Ovary (tissue), 9 donors: Measurements from ENCODE around the gene ZNF277. TPM values are rescaled to one million over a fixed set of nuclear protein-coding genes. Genes with fewer than 3 reads are reported as not detected.
"Not testable (repeated sequence)": the region's sequence is repeated elsewhere in the genome, so short reads cannot be mapped to it uniquely, and the experiment has no call there.

Source experiments
- DNase-seq, 5 donors: peaks; one replicate each; pipeline ENCODE4 v3.0.0-alpha.2; 2019 to 2020
- H3K27ac ChIP-seq, 2 donors: fragments of 200-600 bp; one replicate each; pipeline versions ENCODE4 v1.5.1 to v1.8.0; 2019 to 2022
- H3K27me3 ChIP-seq: fragments of 200-600 bp; one replicate; pipeline ENCODE4 v1.8.0; 2022
- H3K36me3 ChIP-seq: fragments of 200-600 bp; sonication (generic); one replicate; pipeline ENCODE4 v1.5.1; 2019
- H3K4me1 ChIP-seq: one replicate; pipeline ENCODE4 v1.8.1; 2013; ENCODE audit warnings: mild to moderate bottlenecking, moderate library complexity; ENCODE audit not compliant: insufficient read depth
- H3K4me3 ChIP-seq: fragments of 200-600 bp; sonication (generic); one replicate; pipeline ENCODE4 v1.5.1; 2017
- H3K9me3 ChIP-seq, 2 donors: fragments of 200-600 bp in 1 of 2; sonication (generic) in 1 of 2; one replicate each; pipeline versions ENCODE4 v1.5.1 to v1.8.1; 2013 to 2019; ENCODE audit warnings: mild to moderate bottlenecking in 1 of 2, moderate library complexity in 1 of 2
- EP300 ChIP-seq: sonication (generic); formaldehyde crosslinking; IDR thresholded peaks from one replicate; pipeline ENCODE4 v1.6.1; 2017; ENCODE audit warnings: antibody characterized with exemption
- POLR2A ChIP-seq: fragments of 450-650 bp; IDR thresholded peaks from one replicate; pipeline ENCODE4 v1.6.1; 2017; ENCODE audit warnings: antibody characterized with exemption, mild to moderate bottlenecking, moderate library complexity
- WGBS, 3 donors: extraction: QIAGEN DNeasy Blood & Tissue Kit in 1 of 3; methylation state at CpG; one replicate each; pipeline versions ENCODE4 v1.1.5 to v1.1.7; 2013 to 2017; 5-methylcytosine and 5-hydroxymethylcytosine counted together
- intact Hi-C, 4 donors: fragments of 100-400 bp; cut with DNase I; formaldehyde crosslinking; loops; one replicate each; pipeline versions ENCODE4 v1.11.0 to v1.15.1; 2022 to 2023
- polyA plus RNA-seq, 2 donors: library from polyadenylated mRNA; stranded (reverse); fragments of 200-250 nt in 1 of 2; fragments of 350-450 nt in 1 of 2; fragmentation: Illumina TruSeq in 1 of 2; extraction: RNeasy Lipid Tissue Mini Kit (QIAGEN cat#74804) in 1 of 2; gene quantifications; one replicate each; pipeline ENCODE4 v1.2.3, GENCODE V29; 2013 to 2014
- total RNA-seq, 7 donors: library from RNA; depleted of rRNA in 2 of 7; stranded (reverse); fragments of >200 nt in 2 of 7; fragmentation: NEBNext Ultra II Directional in 3 of 7; extraction: Animal tissue kit (Norgen Biotek cat#: 25700) in 3 of 7; gene quantifications; one replicate each; pipeline versions ENCODE4 v1.1.0 to v1.2.4, GENCODE V29; 2016 to 2023
- TF ChIP-seq, protein P1 (sequence below), 3 donors: fragments of 450-650 bp in 2 of 3; fragments of 200-600 bp in 1 of 3; IDR thresholded peaks; one replicate each; pipeline versions ENCODE4 v1.5.1 to v1.8.0; 2016 to 2022; ENCODE audit warnings: antibody characterized with exemption in 3 of 3, mild to moderate bottlenecking in 1 of 3
- donor health status: DM: no; HTN: no; CAD: no; lungs with moderate emphysema.
- donor health status: DM: no; HTN: no; CAD: no.
- donor health status: Bipolar disorder and iron deficiency.
- donor health status: DM: yes; HTN: yes; CAD: no.
- donor health status: DM: no; HTN: no; CAD: no.
- donor health status: DM: yes; HTN: yes; CAD: no.

ZNF277 gene
- total and polyA plus RNA-seq, 9 donors, result 16.4 to 27.3 (median 21.2) TPM

DNA sequence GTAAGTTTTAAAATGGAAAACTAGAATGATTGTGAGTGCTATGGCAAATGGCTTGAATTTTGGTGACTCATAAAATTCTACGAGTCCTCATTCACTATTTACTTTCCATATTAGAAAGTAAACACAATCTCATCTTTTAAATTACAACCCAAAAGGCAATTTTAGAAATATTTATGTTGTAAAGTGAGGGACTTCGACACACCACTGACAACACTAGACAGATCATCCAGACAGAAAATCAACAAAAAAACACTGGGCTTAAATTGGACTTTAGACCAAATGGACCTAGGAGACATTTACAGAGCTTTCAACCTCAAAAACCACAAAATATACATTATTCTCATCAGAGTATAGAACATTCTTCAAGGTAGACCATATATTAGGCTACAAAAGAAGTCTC is 30.1 kb downstream of the ZNF277 start:
- DNase-seq, result no peak
- intact Hi-C loops, result no loop called here
- H3K4me1 ChIP-seq, result no peaks in the 10 kb centered on the region
- TF ChIP-seq, protein P1, sequence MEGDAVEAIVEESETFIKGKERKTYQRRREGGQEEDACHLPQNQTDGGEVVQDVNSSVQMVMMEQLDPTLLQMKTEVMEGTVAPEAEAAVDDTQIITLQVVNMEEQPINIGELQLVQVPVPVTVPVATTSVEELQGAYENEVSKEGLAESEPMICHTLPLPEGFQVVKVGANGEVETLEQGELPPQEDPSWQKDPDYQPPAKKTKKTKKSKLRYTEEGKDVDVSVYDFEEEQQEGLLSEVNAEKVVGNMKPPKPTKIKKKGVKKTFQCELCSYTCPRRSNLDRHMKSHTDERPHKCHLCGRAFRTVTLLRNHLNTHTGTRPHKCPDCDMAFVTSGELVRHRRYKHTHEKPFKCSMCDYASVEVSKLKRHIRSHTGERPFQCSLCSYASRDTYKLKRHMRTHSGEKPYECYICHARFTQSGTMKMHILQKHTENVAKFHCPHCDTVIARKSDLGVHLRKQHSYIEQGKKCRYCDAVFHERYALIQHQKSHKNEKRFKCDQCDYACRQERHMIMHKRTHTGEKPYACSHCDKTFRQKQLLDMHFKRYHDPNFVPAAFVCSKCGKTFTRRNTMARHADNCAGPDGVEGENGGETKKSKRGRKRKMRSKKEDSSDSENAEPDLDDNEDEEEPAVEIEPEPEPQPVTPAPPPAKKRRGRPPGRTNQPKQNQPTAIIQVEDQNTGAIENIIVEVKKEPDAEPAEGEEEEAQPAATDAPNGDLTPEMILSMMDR (IDR thresholded peaks at IDR 0.05), result no peak
- TF ChIP-seq POLR2A (no peak), EP300 (no peak)
- no peak overlapping the region for H3K4me3 ChIP-seq
- H3K9me3 ChIP-seq, result no peaks in the 10 kb centered on the region
- H3K27ac ChIP-seq, result no peak overlapping the region
- no peaks in the 10 kb centered on the region for H3K36me3 ChIP-seq
- no peaks in the 10 kb centered on the region for H3K27me3 ChIP-seq
- 96 to 100% (median 97%) methylated on average over 2 of the region's 2 CpGs for WGBS, 3 donors

DNA sequence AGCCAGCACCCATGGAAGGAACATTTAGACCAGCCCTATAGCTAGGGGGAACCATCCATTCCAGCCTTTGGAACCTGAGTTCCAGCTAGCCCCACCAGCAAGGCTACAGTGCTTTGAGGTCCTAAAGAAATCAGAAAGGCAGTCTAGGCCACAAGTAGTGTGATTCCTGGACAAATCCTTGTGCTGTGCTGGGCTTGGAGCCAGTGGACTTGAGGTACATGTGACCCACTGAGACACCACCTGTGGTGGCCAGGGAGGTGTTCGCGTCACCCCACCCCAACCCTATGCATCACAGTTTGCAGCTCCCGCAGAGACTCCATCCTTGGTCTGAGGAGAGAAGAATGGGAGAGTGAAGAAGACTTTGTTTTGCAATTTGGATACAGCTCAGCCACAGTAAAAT is 31.8 kb downstream of the ZNF277 start:
- no peak for DNase-seq
- Histone ChIP-seq H3K9me3 (no peaks in the 10 kb centered on the region), H3K27ac (no peak overlapping the region), H3K27me3 (no peaks in the 10 kb centered on the region), H3K4me3 (no peak overlapping the region), H3K4me1 (no peaks in the 10 kb centered on the region), H3K36me3 (no peaks in the 10 kb centered on the region)
- TF ChIP-seq EP300 (no peak), POLR2A (no peak)
- TF ChIP-seq, protein P1 (IDR thresholded peaks at IDR 0.05), result no peak
- intact Hi-C loops, result no loop called here
- 97 to 99% (median 98%) methylated on average over 3 of the region's 3 CpGs for WGBS, 3 donors

DNA sequence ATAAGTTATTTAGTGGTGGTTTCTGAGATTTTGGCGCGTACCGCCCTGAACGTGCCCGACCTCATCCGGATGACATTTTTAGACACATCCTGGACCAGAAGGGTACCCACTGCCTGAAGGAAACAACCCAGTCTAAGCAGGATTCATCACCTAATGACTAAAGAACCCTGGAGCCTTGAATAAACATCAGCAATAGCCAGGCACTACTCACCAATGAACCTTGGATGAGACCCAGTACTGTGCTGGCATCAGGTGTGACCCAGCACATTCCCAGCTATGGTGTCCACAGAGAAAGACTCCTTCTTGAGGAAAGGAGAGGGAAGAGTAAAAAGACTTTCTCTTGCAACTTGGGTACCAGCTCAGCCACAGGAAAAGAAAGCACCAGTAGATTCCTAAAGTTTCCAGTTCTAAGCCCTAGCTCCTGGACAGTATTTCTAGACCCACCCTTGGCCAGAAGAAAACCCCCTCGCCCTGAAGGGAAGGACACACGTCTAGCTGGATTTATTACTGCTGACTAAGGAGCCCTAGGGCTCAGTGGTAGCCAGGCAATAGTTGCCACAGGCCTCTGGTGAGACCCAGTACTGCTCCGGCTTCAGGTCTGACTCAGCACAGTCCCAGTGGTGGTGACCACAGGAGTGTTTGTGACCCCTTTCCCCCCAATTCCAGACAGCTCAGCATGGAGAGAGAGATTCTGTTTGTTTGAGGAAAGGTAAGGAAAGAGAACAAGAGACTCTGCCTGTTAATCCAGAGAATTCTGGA is 32.5 kb downstream of the ZNF277 start:
- no peak for TF ChIP-seq POLR2A
- TF ChIP-seq EP300, result no peak
- TF ChIP-seq, protein P1 (IDR thresholded peaks at IDR 0.05), result no peak
- WGBS, 3 donors, result 94 to 97% (median 96%) methylated on average over 9 of the region's 9 CpGs
- Histone ChIP-seq H3K4me3 (no peak overlapping the region), H3K27me3 (no peaks in the 10 kb centered on the region), H3K9me3 (no peaks in the 10 kb centered on the region), H3K4me1 (no peaks in the 10 kb centered on the region), H3K36me3 (no peaks in the 10 kb centered on the region), H3K27ac (no peak overlapping the region)
- DNase-seq, result no peak
- intact Hi-C loops, result no loop called here

DNA sequence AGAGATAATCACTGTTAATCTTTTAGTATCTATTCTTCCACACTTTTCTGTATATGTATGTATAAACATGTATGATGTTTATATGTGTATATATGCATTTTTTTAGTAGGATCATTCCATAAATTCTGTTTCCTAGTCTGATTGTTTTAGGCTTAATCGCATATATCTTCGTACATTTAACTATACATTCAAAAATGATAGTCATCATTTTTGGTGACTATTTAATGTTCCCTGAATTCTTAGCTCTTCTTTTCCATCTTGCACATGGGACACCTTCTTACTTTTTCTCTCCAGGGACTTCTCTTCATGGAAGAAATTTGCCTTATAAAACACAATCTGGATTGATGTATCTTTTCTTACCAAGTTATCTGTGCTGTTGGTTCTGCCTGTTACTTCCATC is 42.1 kb downstream of the ZNF277 start:
- 98 to 99% (median 99%) methylated on average over 2 of the region's 2 CpGs for WGBS, 3 donors
- no peaks in the 10 kb centered on the region for H3K4me1 ChIP-seq
- intact Hi-C loops, result no loop called here

DNA sequence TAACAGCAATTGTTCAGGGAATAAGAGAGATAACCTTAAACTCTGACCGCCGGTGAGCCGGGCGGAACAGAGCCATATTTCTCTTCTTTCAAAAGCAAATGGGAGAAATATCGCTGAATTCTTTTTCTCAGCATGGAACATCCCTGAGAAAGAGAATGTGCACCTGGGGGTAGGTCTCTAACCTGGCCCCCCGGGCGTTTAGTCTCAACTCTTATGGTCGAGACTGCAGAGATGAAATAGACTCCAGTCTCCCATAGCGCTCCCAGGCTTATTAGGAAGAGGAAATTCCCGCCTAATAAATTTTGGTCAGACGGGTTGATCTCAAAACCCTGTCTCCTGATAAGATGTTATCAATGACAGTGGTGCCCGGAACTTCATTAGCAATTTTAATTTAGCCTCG is 43.5 kb downstream of the ZNF277 start:
- intact Hi-C loops, result loop anchor here in 1 of 4 donors (5.0 kb wide), 1 partner anchor 1257 kb away; no protein-coding TSS in a partner anchor
- H3K36me3 ChIP-seq, H3K9me3 ChIP-seq, DNase-seq, H3K4me1 ChIP-seq, H3K27ac ChIP-seq, H3K27me3 ChIP-seq, H3K4me3 ChIP-seq: not testable (repeated sequence)
- 74 to 77% (median 75%) methylated on average over 13 of the region's 13 CpGs for WGBS, 3 donors

More for the DNA sequence above, 42.1 kb downstream of the ZNF277 start:
- Histone ChIP-seq H3K36me3 (no peaks in the 10 kb centered on the region), H3K27me3 (peaks cover 2% of the 10 kb centered on the region), H3K9me3 (no peaks in the 10 kb centered on the region), H3K4me3 (no peak overlapping the region), H3K27ac (no peak overlapping the region)
- no peak for DNase-seq
- no peak for TF ChIP-seq POLR2A
- TF ChIP-seq EP300, result no peak
- TF ChIP-seq, protein P1 (IDR thresholded peaks at IDR 0.05), result no peak
